Liver (tissue), 9 donors: Measurements from ENCODE around the gene COPG2. TPM values are rescaled to one million over a fixed set of nuclear protein-coding genes. Genes with fewer than 3 reads are reported as not detected.

Experiments
- DNase-seq: peaks from one replicate; pipeline ENCODE4 v3.0.0-alpha.2; 2017; ENCODE audit warnings: low spot score
- H3K27ac ChIP-seq, 2 donors: one replicate each; pipeline ENCODE4 v1.7.0; 2013; ENCODE audit warnings: inconsistent platforms in 2 of 2, low read length in 2 of 2, control low read depth in 1 of 2, low read depth in 1 of 2, mild to moderate bottlenecking in 1 of 2
- H3K27me3 ChIP-seq, 4 donors: one replicate each; pipeline versions ENCODE4 v1.6.1 to v1.7.0; 2013; ENCODE audit warnings: low read length in 3 of 4, inconsistent platforms in 1 of 4, mild to moderate bottlenecking in 1 of 4, moderate library complexity in 1 of 4; ENCODE audit not compliant: control insufficient read depth in 4 of 4, insufficient read depth in 4 of 4
- H3K36me3 ChIP-seq, 4 donors: one replicate each; pipeline versions ENCODE4 v1.6.1 to v1.7.0; 2013; ENCODE audit warnings: low read length in 3 of 4, mild to moderate bottlenecking in 3 of 4, low read depth in 1 of 4, moderate library complexity in 1 of 4; ENCODE audit not compliant: control insufficient read depth in 4 of 4, insufficient read depth in 3 of 4
- H3K4me1 ChIP-seq, 4 donors: one replicate each; pipeline versions ENCODE4 v1.6.1 to v1.7.0; 2013; ENCODE audit warnings: low read length in 3 of 4, mild to moderate bottlenecking in 3 of 4, moderate library complexity in 1 of 4; ENCODE audit not compliant: control insufficient read depth in 4 of 4, insufficient read depth in 4 of 4
- H3K4me3 ChIP-seq, 3 donors: one replicate each; pipeline versions ENCODE4 v1.6.1 to v1.7.0; 2013; ENCODE audit warnings: low read length in 3 of 3, control low read depth in 1 of 3, low read depth in 1 of 3, mild to moderate bottlenecking in 1 of 3
- H3K9ac ChIP-seq, 2 donors: one replicate each; pipeline ENCODE4 v1.7.0; 2013; ENCODE audit warnings: low read length in 2 of 2, mild to moderate bottlenecking in 2 of 2, moderate library complexity in 2 of 2, control low read depth in 1 of 2, low read depth in 1 of 2
- H3K9me3 ChIP-seq, 4 donors: one replicate each; pipeline versions ENCODE4 v1.6.1 to v1.7.0; 2013; ENCODE audit warnings: low read length in 3 of 4; ENCODE audit not compliant: control insufficient read depth in 4 of 4
- EGR1 ChIP-seq, 2 donors: IDR thresholded peaks; 2 replicates each; pipeline ENCODE4 v1.6.1; 2016 to 2018; ENCODE audit warnings: antibody characterized with exemption in 2 of 2, low read depth in 2 of 2
- FOXA1 ChIP-seq: IDR thresholded peaks from 2 replicates; pipeline ENCODE4 v1.6.1; 2016; ENCODE audit warnings: antibody characterized with exemption
- FOXA2 ChIP-seq: IDR thresholded peaks from 2 replicates; pipeline ENCODE4 v1.6.1; 2016; ENCODE audit warnings: antibody characterized with exemption
- HNF4A ChIP-seq, 2 donors: conservative IDR thresholded peaks; 2 replicates each; pipeline ENCODE4 v1.6.1; 2016; ENCODE audit warnings: antibody characterized with exemption in 2 of 2, mild to moderate bottlenecking in 2 of 2
- HNF4G ChIP-seq: IDR thresholded peaks from 2 replicates; pipeline ENCODE4 v1.6.1; 2016; ENCODE audit warnings: antibody characterized with exemption
- JUND ChIP-seq, 2 donors: IDR thresholded peaks; 2 replicates each; pipeline ENCODE4 v1.6.1; 2016; ENCODE audit warnings: antibody characterized with exemption in 2 of 2
- NR2F2 ChIP-seq: IDR thresholded peaks from 2 replicates; pipeline ENCODE4 v1.6.1; 2016; ENCODE audit warnings: antibody characterized with exemption
- RAD21 ChIP-seq, 2 donors: IDR thresholded peaks; 2 replicates each; pipeline ENCODE4 v1.6.1; 2016; ENCODE audit warnings: antibody characterized with exemption in 2 of 2, mild to moderate bottlenecking in 2 of 2
- SP1 ChIP-seq: IDR thresholded peaks from 2 replicates; pipeline ENCODE4 v1.6.1; 2018; ENCODE audit warnings: antibody characterized with exemption, mild to moderate bottlenecking
- TAF1 ChIP-seq: conservative IDR thresholded peaks from 2 replicates; pipeline ENCODE4 v1.6.1; 2016; ENCODE audit warnings: antibody characterized with exemption, mild to moderate bottlenecking
- YY1 ChIP-seq: IDR thresholded peaks from 2 replicates; pipeline ENCODE4 v1.6.1; 2016; ENCODE audit warnings: antibody characterized with exemption, mild to moderate bottlenecking
- WGBS: extraction: QIAGEN DNeasy Blood & Tissue Kit; methylation state at CpG from one replicate; pipeline ENCODE4 v1.1.7; 2013; 5-methylcytosine and 5-hydroxymethylcytosine counted together
- polyA plus RNA-seq, 2 donors: library from polyadenylated mRNA; stranded (reverse) in 1 of 2; unstranded in 1 of 2; fragments of 200-250 nt in 1 of 2; fragments of >200 nt in 1 of 2; fragmentation: Nextera tagmentation in 1 of 2; extraction: Ambion mirVana in 1 of 2; gene quantifications; one replicate each; pipeline versions ENCODE4 v1.2.1 to v1.2.3, GENCODE V29; 2013 to 2015
- total RNA-seq, 2 donors: library from RNA; depleted of rRNA; stranded (reverse); fragments of >200 nt; gene quantifications; one replicate each; pipeline ENCODE4 v1.2.3, GENCODE V29; 2014
- TF ChIP-seq, protein P1 (sequence below): IDR thresholded peaks from 2 replicates; pipeline ENCODE4 v1.6.1; 2016; ENCODE audit warnings: antibody characterized with exemption, mild to moderate bottlenecking
- TF ChIP-seq, protein P2 (sequence below): IDR thresholded peaks from 2 replicates; pipeline ENCODE4 v1.6.1; 2016; ENCODE audit warnings: antibody characterized with exemption
- TF ChIP-seq, protein P3 (sequence below): IDR thresholded peaks from 2 replicates; pipeline ENCODE4 v1.6.1; 2016; ENCODE audit warnings: antibody characterized with exemption
- TF ChIP-seq, protein P4 (sequence below): IDR thresholded peaks from 2 replicates; pipeline ENCODE4 v1.6.1; 2016; ENCODE audit warnings: antibody characterized with exemption
- donor health status: healthy.
- donor health status: healthy.
- donor health status: healthy.
- donor health status: healthy.
- donor health status: healthy.

The COPG2 gene
- total and polyA plus RNA-seq, 4 donors = 0.99 to 10.3 (median 4.7) TPM

DNA sequence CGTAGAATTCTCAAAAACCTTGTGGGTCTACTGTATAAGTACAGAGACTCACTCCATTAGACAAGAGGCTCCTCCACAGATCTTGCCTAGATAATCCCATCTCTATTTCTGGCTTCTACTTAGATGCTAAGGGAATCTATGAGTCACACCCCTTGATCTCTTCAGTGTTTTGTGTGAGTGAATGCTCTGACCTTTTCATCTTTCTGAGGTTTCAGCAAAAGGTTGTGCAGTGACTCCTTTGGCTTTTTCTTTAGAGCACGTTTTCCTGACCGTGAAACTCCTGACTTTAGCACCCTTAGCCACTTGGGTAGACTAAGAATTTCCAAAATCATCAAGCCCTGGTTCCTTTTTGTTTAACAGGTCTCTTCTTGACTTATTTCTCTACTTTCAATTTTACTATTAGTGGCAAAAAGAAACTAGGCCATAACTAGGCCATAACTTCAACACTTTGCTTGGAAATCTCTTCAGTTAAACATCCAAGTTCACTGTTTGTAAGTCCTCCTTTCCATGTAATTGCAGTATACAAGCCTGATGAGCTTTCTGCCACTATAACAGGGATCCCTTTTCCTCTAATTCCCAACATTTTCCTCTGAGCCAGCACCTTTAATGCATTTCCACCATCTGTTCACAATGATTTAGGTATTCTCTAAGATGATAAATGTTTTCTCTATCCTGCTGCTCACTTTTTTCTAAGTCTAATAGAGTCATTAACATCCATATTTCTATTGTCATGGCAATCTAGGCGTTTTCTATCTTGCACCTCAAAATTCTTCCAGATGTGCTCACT, 19.4 kb downstream of the COPG2 start:
- Histone ChIP-seq H3K9ac (no peak overlapping the region), H3K27me3 (no peaks in the 10 kb centered on the region), H3K9me3 (no peaks in the 10 kb centered on the region), H3K27ac (no peak overlapping the region), H3K4me3 (no peak overlapping the region), H3K36me3 (peaks cover 0 to 4% (median 0%) of the 10 kb centered on the region in 4 donors), H3K4me1 (no peaks in the 10 kb centered on the region)
- DNase-seq = no peak
- 92% methylated on average over 4 of the region's 4 CpGs for WGBS
- no peak for TF ChIP-seq FOXA2
- TF ChIP-seq, protein P1, sequence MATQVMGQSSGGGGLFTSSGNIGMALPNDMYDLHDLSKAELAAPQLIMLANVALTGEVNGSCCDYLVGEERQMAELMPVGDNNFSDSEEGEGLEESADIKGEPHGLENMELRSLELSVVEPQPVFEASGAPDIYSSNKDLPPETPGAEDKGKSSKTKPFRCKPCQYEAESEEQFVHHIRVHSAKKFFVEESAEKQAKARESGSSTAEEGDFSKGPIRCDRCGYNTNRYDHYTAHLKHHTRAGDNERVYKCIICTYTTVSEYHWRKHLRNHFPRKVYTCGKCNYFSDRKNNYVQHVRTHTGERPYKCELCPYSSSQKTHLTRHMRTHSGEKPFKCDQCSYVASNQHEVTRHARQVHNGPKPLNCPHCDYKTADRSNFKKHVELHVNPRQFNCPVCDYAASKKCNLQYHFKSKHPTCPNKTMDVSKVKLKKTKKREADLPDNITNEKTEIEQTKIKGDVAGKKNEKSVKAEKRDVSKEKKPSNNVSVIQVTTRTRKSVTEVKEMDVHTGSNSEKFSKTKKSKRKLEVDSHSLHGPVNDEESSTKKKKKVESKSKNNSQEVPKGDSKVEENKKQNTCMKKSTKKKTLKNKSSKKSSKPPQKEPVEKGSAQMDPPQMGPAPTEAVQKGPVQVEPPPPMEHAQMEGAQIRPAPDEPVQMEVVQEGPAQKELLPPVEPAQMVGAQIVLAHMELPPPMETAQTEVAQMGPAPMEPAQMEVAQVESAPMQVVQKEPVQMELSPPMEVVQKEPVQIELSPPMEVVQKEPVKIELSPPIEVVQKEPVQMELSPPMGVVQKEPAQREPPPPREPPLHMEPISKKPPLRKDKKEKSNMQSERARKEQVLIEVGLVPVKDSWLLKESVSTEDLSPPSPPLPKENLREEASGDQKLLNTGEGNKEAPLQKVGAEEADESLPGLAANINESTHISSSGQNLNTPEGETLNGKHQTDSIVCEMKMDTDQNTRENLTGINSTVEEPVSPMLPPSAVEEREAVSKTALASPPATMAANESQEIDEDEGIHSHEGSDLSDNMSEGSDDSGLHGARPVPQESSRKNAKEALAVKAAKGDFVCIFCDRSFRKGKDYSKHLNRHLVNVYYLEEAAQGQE = no peak
- TF ChIP-seq, protein P2, sequence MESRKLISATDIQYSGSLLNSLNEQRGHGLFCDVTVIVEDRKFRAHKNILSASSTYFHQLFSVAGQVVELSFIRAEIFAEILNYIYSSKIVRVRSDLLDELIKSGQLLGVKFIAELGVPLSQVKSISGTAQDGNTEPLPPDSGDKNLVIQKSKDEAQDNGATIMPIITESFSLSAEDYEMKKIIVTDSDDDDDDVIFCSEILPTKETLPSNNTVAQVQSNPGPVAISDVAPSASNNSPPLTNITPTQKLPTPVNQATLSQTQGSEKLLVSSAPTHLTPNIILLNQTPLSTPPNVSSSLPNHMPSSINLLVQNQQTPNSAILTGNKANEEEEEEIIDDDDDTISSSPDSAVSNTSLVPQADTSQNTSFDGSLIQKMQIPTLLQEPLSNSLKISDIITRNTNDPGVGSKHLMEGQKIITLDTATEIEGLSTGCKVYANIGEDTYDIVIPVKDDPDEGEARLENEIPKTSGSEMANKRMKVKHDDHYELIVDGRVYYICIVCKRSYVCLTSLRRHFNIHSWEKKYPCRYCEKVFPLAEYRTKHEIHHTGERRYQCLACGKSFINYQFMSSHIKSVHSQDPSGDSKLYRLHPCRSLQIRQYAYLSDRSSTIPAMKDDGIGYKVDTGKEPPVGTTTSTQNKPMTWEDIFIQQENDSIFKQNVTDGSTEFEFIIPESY = no peak

DNA sequence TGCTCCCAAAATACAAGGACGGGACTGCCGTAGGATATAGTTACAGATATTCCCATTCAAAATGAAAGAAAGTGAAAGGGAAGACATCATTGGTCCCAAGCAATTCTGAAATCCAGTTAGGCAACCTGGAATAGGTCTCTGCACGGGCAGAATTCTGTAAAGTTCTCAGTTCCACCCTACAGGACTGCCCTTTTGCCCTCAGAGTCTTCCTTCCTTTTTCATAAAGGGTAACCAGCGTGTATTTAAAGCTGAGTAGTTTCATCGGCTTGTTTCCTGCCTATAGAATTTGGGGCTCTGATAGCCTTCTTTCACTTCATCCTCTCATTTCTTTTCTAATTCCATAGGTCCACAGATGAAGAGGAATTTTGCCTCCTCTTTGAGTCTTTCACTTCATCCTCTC, 20.0 kb downstream of the COPG2 start:
- 88% methylated on average over 5 of the region's 5 CpGs for WGBS
- no peaks in the 10 kb centered on the region for H3K4me1 ChIP-seq
- H3K9me3 ChIP-seq = no peaks in the 10 kb centered on the region
- H3K4me3 ChIP-seq = no peak overlapping the region
- TF ChIP-seq NR2F2 = no peak
- H3K27me3 ChIP-seq = no peaks in the 10 kb centered on the region
- no peak overlapping the region for H3K27ac ChIP-seq
- no peak for DNase-seq
- H3K36me3 ChIP-seq = peaks cover 0 to 4% (median under 1%) of the 10 kb centered on the region in 4 donors
- no peak overlapping the region for H3K9ac ChIP-seq

DNA sequence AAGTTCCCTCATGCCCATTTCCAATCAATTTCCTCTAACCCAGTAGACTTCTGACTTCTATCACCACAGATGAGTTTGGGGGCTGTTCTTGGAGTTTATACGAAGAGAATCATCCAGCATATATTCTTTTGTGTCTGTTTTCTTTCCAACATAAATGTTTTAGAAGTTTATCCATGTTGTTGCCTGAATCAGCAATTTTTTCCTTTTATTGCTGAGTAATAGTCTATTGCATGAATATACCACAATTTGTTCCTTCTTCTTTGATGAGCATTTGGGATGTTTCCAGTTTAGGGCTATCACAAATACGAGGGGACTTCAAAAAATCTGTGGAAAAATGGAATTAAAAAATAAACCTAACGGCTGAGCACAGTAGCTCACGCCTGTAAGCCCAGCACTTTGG, 26.2 kb downstream of the COPG2 start:
- Histone ChIP-seq H3K9ac (no peak overlapping the region), H3K4me1 (no peaks in the 10 kb centered on the region), H3K27me3 (no peaks in the 10 kb centered on the region), H3K4me3 (no peak overlapping the region), H3K36me3 (peaks cover 0 to 4% (median 1%) of the 10 kb centered on the region in 4 donors), H3K9me3 (no peaks in the 10 kb centered on the region), H3K27ac (no peak overlapping the region)
- WGBS = 97% methylated on average over 4 of the region's 4 CpGs
- DNase-seq = no peak
- TF ChIP-seq, protein P2 = no peak
- TF ChIP-seq, protein P3, sequence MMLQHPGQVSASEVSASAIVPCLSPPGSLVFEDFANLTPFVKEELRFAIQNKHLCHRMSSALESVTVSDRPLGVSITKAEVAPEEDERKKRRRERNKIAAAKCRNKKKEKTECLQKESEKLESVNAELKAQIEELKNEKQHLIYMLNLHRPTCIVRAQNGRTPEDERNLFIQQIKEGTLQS = no peak
- TF ChIP-seq FOXA1 = no peak
- no peak for TF ChIP-seq YY1
- TF ChIP-seq, protein P1 = no peak
- no peak for TF ChIP-seq NR2F2
- no peak for TF ChIP-seq TAF1
- no peak for TF ChIP-seq HNF4G
- TF ChIP-seq RAD21 (IDR thresholded peaks at IDR 0.05) = no peak
- TF ChIP-seq, protein P4, sequence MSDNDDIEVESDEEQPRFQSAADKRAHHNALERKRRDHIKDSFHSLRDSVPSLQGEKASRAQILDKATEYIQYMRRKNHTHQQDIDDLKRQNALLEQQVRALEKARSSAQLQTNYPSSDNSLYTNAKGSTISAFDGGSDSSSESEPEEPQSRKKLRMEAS = no peak
- no peak for TF ChIP-seq HNF4A (conservative IDR thresholded peaks at IDR 0.05)
- TF ChIP-seq EGR1 (IDR thresholded peaks at IDR 0.05; ENCODE audit: low read depth in 2 of 2) = no peak
- no peak for TF ChIP-seq JUND (IDR thresholded peaks at IDR 0.05)
- no peak for TF ChIP-seq SP1
